ENCODE results near the gene TMEM207.
"Not testable (repeated sequence)": the region's sequence is repeated elsewhere in the genome, so short reads cannot be mapped to it uniquely, and the experiment has no call there.

Gene TMEM207

GRCh38 chr3:190449801-190450200 lies at the start of gene TMEM207:
Gene TMEM207, minus strand, starts transcription at chr3:190449901. Its CDS starts 92 bp downstream, at chr3:190449809.
- DNase-seq (ENCODE audit: insufficient read length, low spot score) (no peak), FAIRE-seq (no peak)

DNA sequence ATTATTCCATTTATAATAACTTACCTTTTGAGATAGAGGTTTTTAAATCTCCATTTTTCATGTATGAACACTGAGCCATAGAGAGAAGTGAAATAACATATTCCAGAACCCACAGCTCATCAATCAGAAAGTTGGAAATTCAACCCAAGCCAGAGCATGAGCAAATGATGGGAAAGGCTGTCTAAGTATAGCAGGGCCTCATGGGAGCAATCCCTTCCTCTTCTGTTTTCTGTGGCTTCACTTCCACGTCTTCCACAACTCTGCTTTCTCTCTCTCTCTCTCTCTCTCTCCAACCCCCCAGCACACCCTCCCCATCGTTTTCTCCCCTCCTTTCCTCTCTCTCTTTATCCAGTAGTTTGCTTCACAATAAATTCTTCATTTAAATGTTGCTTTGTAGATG lies 49.4 kb upstream of the TMEM207 start:
- FAIRE-seq (no peak), DNase-seq (ENCODE audit: insufficient read length, low spot score) (no peak)

DNA sequence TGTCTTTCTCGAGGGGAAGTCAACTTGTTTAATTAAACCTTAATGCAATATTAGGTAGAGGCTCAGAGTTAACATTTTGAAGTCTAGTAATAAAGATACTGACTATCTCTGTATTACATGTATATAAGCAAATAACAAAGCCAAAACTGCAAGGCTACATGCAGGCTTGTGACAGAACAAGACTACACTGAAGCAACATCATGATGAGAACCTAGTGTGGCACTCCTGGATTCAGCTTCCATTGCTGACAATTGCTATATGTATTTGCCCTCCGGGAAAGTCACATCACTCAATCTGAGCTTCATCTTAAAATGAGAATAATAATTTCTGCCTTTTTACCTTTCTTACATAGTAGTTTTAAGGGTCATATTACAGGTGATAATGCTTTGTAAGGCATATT lies 48.6 kb upstream of the TMEM207 start:
- DNase-seq (ENCODE audit: insufficient read length, low spot score) (no peak), FAIRE-seq (no peak)

- no peak for FAIRE-seq
- no peak for DNase-seq (ENCODE audit: insufficient read length, low spot score)
Observed at GRCh38 chr3:190497811-190498210, 48.1 kb upstream of the TMEM207 start.

DNA sequence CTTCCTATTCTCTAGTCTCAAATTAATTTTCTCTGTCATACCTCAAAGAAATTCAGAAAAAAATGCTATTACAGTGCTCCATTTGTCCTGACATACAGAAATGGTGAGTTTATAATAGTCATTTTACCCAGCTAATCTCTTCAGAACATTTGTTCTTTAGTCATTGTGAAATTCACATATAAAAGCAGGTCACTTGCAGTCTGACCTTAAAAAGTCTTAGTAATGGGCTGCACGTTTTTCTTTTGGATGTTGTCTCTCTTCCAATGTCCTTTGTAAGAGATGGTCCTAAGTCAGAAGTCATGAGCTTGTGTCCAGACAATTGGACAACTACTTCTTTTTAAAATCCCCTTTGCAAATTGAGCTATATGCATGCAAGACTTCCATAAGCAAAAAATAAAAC lies 47.2 kb upstream of the TMEM207 start:
- DNase-seq (ENCODE audit: insufficient read length, low spot score) (no peak), FAIRE-seq (no peak)

- FAIRE-seq (no peak), DNase-seq (ENCODE audit: insufficient read length, low spot score) (no peak)
Observed at GRCh38 chr3:190495796-190496195, 46.1 kb upstream of the TMEM207 start.

- DNase-seq (ENCODE audit: insufficient read length, low spot score) (no peak), FAIRE-seq (no peak)
Observed at GRCh38 chr3:190495354-190495753, 45.7 kb upstream of the TMEM207 start.

DNA sequence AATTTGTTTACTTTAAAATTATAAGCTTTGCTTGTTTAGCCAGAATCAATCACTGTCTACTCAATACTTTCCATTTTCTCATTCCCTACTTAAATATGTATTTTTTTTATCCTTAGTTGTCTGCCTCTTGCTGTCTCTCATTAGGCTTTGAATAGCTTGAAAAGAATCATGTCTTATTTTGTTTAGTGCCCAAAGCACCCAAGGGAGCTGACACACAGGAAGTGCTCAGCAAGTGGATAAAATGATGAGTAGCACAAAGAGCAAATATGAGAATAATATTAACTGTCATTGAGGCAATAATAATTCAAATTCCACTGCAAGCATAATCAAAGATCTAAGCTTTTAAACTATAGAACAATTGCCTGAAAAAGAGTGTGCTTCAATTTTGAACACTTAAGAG lies 45.2 kb upstream of the TMEM207 start:
- no peak for FAIRE-seq

GRCh38 chr3:190492966-190493365 lies 43.3 kb upstream of the TMEM207 start:
- FAIRE-seq (no peak), DNase-seq (ENCODE audit: insufficient read length, low spot score) (no peak)

More for the DNA sequence above, 45.2 kb upstream of the TMEM207 start:
- DNase-seq (ENCODE audit: insufficient read length, low spot score): no peak

DNA sequence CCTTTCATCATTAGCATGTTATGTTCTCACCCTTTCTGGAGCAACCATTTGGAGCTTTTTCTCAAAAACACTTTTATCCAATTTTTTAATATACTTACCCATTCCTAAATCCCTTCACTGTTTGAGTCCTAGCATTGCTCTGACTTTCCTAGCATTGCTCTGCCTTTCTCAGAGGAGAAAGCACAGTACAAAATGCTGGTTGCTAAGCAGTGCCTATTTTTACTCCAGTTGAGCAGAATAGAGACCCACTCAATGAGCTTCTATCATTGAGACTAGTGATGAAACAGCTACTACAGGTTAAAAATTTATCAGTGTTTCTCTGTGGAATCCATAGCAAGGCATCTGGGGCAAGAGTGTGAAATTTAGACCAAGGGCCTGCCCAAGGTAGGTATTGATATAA lies 42.4 kb upstream of the TMEM207 start:
- DNase-seq (ENCODE audit: insufficient read length, low spot score): no peak
- no peak for FAIRE-seq

DNA sequence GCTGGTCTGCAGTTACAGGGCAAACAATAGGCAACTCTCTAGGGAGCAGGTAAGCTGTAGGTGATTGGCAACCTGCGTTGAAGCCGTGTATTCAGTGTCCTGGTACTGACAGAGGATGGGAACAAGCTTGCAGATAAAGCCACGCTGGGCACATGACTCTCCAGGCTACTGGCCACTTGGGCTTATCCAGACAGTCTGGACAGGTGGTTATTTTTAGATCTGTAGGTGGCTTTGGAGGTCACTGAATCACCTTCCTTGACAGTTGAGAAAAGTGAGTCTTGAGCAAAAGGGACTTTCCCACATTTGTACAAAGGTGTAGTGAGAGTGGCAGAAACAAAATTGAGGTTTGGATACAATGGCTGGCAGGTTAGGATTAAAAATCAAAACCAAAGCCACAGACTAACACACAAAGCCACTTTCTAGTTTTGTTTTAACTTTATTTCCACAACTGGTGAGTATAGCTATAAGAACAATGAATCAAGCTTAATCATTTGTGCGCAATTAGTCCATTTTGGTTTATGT lies 41.9 kb upstream of the TMEM207 start:
- FAIRE-seq: no peak
- no peak for DNase-seq (ENCODE audit: insufficient read length, low spot score)

DNA sequence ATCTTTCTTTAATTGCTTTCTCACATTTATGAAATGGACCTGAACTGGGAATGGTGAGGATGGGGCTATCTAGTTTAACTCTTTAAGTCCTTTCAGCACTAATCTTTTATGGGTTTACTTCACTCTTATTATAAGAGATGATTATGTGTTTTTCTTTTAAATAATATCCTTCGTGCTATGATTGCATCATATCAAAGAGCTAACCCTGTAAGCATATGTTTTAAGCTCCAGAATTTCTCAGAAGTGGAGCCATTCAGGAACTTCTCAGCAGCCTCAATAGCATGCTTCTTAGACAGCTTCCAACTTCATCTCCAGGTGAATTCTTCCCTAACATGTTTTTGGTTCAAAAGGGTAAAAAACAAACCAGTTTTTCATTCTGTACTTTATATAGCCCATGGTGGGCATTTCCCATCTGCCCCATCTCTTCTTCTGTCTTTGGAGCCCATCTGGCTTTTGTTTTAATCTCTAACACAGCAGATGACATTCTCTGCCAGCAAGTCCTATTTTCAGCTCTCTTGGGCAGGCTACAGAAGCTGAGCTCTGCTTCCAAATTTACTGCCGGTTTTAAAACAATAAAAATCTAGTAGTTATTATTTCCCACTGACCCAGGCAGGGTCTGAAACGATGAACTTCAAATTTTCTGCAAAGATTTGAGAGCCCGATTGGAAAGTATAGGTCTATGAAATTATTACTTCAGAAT lies 37.4 kb upstream of the TMEM207 start:
- DNase-seq (ENCODE audit: insufficient read length, low spot score) (no peak), FAIRE-seq (no peak)

GRCh38 chr3:190486533-190486864 lies 36.8 kb upstream of the TMEM207 start:
- DNase-seq (ENCODE audit: insufficient read length, low spot score) (no peak), FAIRE-seq (no peak)

DNA sequence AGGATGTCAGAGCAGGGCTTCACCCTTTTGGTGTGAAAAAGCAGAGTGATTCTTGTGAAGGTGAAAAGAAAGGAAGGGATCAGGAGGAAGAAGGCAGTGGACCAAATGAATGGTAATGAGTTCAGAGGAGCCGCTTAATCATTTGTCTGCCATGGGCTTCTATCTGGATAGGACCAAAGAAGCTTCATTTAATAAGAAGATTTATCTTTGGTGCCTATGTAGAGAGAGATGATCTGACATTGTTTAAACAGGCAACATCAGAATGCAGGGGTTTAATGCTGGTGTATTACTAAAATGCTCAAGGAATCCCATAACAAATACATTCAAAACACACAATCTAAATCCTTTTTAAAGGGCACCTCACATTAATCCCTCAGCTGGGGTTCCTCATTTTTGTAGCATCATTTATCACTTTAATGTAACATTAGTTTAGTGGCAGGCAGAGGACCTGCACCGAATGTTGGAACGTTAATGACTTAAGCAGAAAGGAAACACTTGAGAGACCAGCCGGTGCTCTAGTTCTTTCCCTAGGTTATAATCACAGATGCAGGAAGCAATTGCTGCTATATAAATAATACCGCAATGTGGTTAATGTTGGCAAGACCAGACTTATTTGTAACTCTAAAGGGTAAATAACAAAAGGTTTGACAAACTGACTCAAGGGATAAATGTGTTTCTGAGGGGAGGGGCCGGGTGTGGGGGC lies 36.3 kb upstream of the TMEM207 start:
- FAIRE-seq (no peak), DNase-seq (ENCODE audit: insufficient read length, low spot score) (no peak)

GRCh38 chr3:190481779-190482178 lies 32.1 kb upstream of the TMEM207 start:
- DNase-seq (ENCODE audit: insufficient read length, low spot score) (no peak), FAIRE-seq (no peak)

DNA sequence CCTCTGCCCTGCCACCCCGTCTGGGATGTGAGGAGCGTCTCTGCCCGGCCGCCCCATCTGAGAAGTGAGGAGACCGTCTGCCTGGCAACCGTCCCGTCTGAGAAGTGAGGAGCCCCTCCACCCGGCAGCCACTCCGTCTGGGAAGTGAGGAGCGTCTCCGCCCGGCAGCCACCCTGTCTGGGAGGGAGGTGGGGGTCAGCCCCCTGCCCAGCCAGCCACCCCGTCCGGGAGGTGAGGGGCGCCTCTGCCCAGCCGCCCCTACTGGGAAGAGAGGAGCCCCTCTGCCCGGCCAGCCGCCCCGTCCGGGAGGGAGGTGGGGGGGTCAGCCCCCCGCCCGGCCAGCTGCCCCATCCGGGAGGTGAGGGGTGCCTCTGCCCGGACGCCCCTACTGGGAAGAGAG lies 23.6 kb upstream of the TMEM207 start:
- DNase-seq (ENCODE audit: insufficient read length, low spot score); FAIRE-seq: not testable (repeated sequence)

GRCh38 chr3:190467922-190468321 lies 18.2 kb upstream of the TMEM207 start:
- DNase-seq (ENCODE audit: insufficient read length, low spot score) (no peak), FAIRE-seq (no peak)

GRCh38 chr3:190458040-190458439 lies 8.3 kb upstream of the TMEM207 start:
- no peak for DNase-seq (ENCODE audit: insufficient read length, low spot score)
- no peak for FAIRE-seq

DNA sequence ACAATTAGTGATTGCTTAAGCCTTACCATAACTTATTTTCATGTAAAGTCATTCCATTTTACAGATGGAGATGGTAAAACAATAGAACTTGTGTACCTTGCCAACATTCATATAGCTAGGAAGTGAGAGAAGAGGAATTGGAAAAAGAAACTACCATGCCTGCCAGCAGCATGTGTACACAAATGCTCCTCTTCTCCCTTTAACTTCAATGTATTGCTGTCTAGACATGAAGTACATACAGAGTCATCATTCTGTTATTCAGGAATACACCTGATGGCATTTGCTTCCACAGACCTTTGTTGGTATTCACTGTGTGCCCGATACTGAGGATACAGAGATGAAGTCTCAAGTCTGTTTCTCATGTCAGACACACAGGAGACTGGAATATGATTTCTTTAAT lies 7.1 kb upstream of the TMEM207 start:
- FAIRE-seq: no peak

DNA sequence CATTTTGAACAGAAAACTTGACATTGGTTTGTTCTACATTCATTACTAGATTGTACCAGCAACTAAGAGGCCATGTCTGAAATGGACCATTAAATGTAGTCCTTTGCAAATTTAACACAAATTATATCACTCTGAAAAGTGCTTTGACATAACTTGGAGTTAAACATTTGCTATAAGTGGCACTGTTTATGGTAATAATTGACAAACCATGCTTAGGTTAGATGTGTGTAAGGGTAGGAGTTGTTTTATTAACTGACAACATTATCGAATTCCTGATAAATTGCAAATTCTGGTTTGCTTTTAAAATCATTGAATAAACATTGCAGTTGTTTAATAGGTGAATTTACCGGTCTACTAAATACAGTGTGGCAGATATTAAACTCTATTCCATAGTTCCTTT lies 6.1 kb upstream of the TMEM207 start:
- DNase-seq (ENCODE audit: insufficient read length, low spot score) (no peak), FAIRE-seq (no peak)

More for the DNA sequence above, 7.1 kb upstream of the TMEM207 start:
- no peak for DNase-seq (ENCODE audit: insufficient read length, low spot score)

- DNase-seq (ENCODE audit: insufficient read length, low spot score) (no peak), FAIRE-seq (no peak)
Observed at GRCh38 chr3:190448256-190448655, 1.4 kb downstream of the TMEM207 start.

GRCh38 chr3:190446573-190447279 lies 3.0 kb downstream of the TMEM207 start:
- no peak for DNase-seq (ENCODE audit: insufficient read length, low spot score)
- FAIRE-seq: no peak

Data from GM19239 (cell line).